Natural killer cell (primary cell): Measurements from ENCODE around the gene PCDHGA5. TPM values are rescaled to one million over a fixed set of nuclear protein-coding genes. Genes with fewer than 3 reads are reported as not detected.

ENCODE experiments used
- ATAC-seq, 3 donors: fragments of 150-1000 bp in 2 of 3; fragments of 200-7000 bp in 1 of 3; cut with Tn5 transposase; 1 replicate in 1 of 3; 2 replicates in 2 of 3; pipeline ENCODE4 v1.10.0; 2021; ENCODE audit warnings: mild to moderate bottlenecking in 2 of 3, moderate library complexity in 2 of 3
- DNase-seq, 2 donors: peaks; one replicate each; pipeline versions ENCODE4 v3.0.0 to v3.0.0-alpha.2; 2013 to 2021; ENCODE audit warnings: mixed read lengths in 1 of 2
- H3K27ac ChIP-seq: one replicate; pipeline ENCODE4 v1.5.1; 2013; ENCODE audit warnings: mild to moderate bottlenecking, low read length
- H3K27me3 ChIP-seq: one replicate; pipeline ENCODE4 v1.6.1; 2013; ENCODE audit warnings: low read length; ENCODE audit not compliant: control insufficient read depth, insufficient read depth
- H3K36me3 ChIP-seq: one replicate; pipeline ENCODE4 v1.6.1; 2013; ENCODE audit warnings: low read length; ENCODE audit not compliant: control insufficient read depth, insufficient read depth
- H3K4me1 ChIP-seq: one replicate; pipeline ENCODE4 v1.6.1; 2013; ENCODE audit warnings: low read length; ENCODE audit not compliant: control insufficient read depth, insufficient read depth
- H3K4me3 ChIP-seq: one replicate; pipeline ENCODE4 v1.5.1; 2013; ENCODE audit warnings: low read length
- H3K9me3 ChIP-seq: one replicate; pipeline ENCODE4 v1.6.1; 2013; ENCODE audit warnings: low read length; ENCODE audit not compliant: control insufficient read depth, insufficient read depth
- H3K27ac Mint-ChIP-seq, 2 donors: one replicate each; pipeline ENCODE4 v1.8.0; 2022; ENCODE audit warnings: mild to moderate bottlenecking in 2 of 2, mixed read lengths in 2 of 2, moderate library complexity in 1 of 2
- H3K27me3 Mint-ChIP-seq, 2 donors: one replicate each; pipeline ENCODE4 v1.8.0; 2022; ENCODE audit warnings: low read depth in 2 of 2, mixed read lengths in 2 of 2
- H3K36me3 Mint-ChIP-seq: one replicate; pipeline ENCODE4 v1.8.0; 2022; ENCODE audit warnings: mixed read lengths
- H3K4me1 Mint-ChIP-seq, 2 donors: one replicate each; pipeline ENCODE4 v1.8.0; 2022; ENCODE audit warnings: mixed read lengths in 2 of 2
- H3K4me3 Mint-ChIP-seq: one replicate; pipeline ENCODE4 v1.8.0; 2022; ENCODE audit warnings: mild to moderate bottlenecking, moderate library complexity, mixed read lengths
- H3K9me3 Mint-ChIP-seq, 2 donors: one replicate each; pipeline ENCODE4 v1.8.0; 2022; ENCODE audit warnings: mixed read lengths in 2 of 2
- WGBS: methylation state at CpG from one replicate; pipeline ENCODE4 v1.1.7; 2013; ENCODE audit warnings: missing lambda C conversion rate; ENCODE audit not compliant: insufficient coverage; 5-methylcytosine and 5-hydroxymethylcytosine counted together
- intact Hi-C: fragments of 100-400 bp; cut with micrococcal nuclease; formaldehyde crosslinking; loops from one replicate; pipeline ENCODE4 v1.14.2; 2022
- total RNA-seq, 4 donors: library from RNA; stranded (reverse); fragments of 120-200 nt in 1 of 4; gene quantifications; one replicate each; pipeline versions ENCODE4 v1.2.3 to v1.2.4, GENCODE V29; 2013 to 2022
- TF ChIP-seq, protein P1 (sequence below): fragments of 200-600 bp; IDR thresholded peaks from one replicate; pipeline ENCODE4 v1.8.0; 2022; ENCODE audit warnings: antibody characterized with exemption

PCDHGA5 gene
- total RNA-seq, 3 donors from 2014 or later (not counting 1 experiment from before 2014, with no cell fraction given): 0.12 to 0.30 (median 0.20) TPM

DNA sequence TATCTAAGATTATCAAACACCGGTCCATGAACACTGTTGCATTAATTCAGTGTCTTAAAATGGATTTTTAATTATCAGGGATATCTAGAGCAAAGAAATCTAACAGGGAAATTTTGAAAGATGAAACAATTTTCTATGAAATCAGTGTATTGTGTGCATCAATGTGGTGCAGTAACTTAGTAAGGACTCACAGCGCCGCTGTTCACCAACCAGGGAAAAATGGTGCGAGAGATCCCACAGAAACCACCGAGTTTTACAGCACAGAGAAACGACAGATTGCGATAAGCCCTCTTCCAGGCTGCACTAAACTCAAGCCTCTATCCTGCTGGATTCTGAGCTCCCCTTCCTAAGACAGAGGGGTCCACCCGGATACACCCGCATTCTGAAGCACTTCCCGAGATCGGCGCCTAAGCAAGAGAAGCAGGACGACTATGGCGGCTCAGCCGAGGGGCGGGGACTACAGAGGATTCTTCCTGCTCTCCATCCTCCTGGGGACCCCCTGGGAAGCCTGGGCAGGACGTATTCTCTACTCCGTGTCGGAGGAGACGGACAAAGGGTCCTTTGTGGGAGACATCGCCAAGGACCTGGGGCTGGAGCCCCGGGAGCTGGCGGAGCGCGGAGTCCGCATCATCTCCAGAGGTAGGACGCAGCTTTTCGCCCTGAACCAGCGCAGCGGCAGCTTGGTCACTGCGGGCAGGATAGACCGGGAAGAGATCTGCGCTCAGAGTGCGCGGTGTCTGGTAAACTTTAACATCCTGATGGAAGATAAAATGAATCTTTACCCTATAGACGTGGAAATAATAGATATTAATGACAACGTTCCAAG is 18.7 kb downstream of the PCDHGA5 start, which contains the start of gene PCDHGA7:
TSS of gene PCDHGA7 (plus strand) at position 274 of the 826 bp plus-strand sequence. CDS start at position 432, 158 bp downstream.
- H3K4me1 ChIP-seq: peaks cover 4% of the 10 kb centered on the region
- H3K27ac ChIP-seq: no peak within 1 kb of the TSS
- no peaks in the 10 kb centered on the region for H3K36me3 ChIP-seq
- intact Hi-C loops: no loop called here
- H3K4me1 Mint-ChIP-seq: peaks cover 0 to 8% of the 10 kb centered on the region in 2 donors
- H3K4me3 Mint-ChIP-seq: peak within 1 kb of the TSS; percentile 28
- 24% methylated on average over 37 of the region's 37 CpGs for WGBS
- no peaks in the 10 kb centered on the region for H3K36me3 Mint-ChIP-seq
- peaks cover 48% of the 10 kb centered on the region for H3K27me3 ChIP-seq
- DNase-seq (peak in 1 of 2 donors; percentile 12), ATAC-seq (peak in 2 of 3 donors; percentile 46 to 50)
- peak within 1 kb of the TSS; percentile 9 for H3K4me3 ChIP-seq
- peaks cover 0 to 3% of the 10 kb centered on the region in 2 donors for H3K9me3 Mint-ChIP-seq
- TF ChIP-seq, protein P1, sequence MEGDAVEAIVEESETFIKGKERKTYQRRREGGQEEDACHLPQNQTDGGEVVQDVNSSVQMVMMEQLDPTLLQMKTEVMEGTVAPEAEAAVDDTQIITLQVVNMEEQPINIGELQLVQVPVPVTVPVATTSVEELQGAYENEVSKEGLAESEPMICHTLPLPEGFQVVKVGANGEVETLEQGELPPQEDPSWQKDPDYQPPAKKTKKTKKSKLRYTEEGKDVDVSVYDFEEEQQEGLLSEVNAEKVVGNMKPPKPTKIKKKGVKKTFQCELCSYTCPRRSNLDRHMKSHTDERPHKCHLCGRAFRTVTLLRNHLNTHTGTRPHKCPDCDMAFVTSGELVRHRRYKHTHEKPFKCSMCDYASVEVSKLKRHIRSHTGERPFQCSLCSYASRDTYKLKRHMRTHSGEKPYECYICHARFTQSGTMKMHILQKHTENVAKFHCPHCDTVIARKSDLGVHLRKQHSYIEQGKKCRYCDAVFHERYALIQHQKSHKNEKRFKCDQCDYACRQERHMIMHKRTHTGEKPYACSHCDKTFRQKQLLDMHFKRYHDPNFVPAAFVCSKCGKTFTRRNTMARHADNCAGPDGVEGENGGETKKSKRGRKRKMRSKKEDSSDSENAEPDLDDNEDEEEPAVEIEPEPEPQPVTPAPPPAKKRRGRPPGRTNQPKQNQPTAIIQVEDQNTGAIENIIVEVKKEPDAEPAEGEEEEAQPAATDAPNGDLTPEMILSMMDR: no peak
- peaks cover 63 to 80% of the 10 kb centered on the region in 2 donors for H3K27me3 Mint-ChIP-seq
- peaks cover 26% of the 10 kb centered on the region for H3K9me3 ChIP-seq
- no peak within 1 kb of the TSS for H3K27ac Mint-ChIP-seq

DNA sequence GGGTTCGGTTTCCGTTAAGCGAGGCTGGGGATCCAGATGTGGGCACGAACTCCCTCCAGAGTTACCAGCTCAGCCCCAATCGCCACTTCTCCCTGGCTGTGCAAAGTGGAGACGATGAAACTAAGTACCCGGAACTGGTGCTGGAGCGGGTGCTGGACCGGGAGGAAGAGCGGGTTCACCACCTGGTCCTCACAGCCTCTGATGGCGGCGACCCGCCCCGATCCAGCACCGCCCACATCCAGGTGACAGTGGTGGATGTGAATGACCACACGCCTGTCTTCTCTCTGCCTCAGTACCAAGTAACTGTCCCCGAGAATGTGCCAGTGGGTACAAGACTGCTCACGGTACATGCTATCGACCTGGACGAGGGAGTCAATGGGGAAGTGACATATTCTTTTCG is 19.4 kb downstream of the PCDHGA5 start:
- peaks cover 0 to 3% of the 10 kb centered on the region in 2 donors for H3K9me3 Mint-ChIP-seq
- Histone ChIP-seq H3K36me3 (no peaks in the 10 kb centered on the region), H3K4me1 (peaks cover 4% of the 10 kb centered on the region), H3K27me3 (peaks cover 50% of the 10 kb centered on the region), H3K9me3 (peaks cover 27% of the 10 kb centered on the region), H3K4me3 (no peak overlapping the region), H3K27ac (no peak overlapping the region)
- no peak overlapping the region for H3K4me3 Mint-ChIP-seq
- intact Hi-C loops: no loop called here
- peaks cover 0 to 8% of the 10 kb centered on the region in 2 donors for H3K4me1 Mint-ChIP-seq
- H3K27ac Mint-ChIP-seq: no peak overlapping the region
- DNase-seq (no peak), ATAC-seq (no peak)
- 43% methylated on average over 21 of the region's 21 CpGs for WGBS
- H3K36me3 Mint-ChIP-seq: no peaks in the 10 kb centered on the region
- TF ChIP-seq, protein P1: no peak
- H3K27me3 Mint-ChIP-seq: peaks cover 65 to 80% of the 10 kb centered on the region in 2 donors

DNA sequence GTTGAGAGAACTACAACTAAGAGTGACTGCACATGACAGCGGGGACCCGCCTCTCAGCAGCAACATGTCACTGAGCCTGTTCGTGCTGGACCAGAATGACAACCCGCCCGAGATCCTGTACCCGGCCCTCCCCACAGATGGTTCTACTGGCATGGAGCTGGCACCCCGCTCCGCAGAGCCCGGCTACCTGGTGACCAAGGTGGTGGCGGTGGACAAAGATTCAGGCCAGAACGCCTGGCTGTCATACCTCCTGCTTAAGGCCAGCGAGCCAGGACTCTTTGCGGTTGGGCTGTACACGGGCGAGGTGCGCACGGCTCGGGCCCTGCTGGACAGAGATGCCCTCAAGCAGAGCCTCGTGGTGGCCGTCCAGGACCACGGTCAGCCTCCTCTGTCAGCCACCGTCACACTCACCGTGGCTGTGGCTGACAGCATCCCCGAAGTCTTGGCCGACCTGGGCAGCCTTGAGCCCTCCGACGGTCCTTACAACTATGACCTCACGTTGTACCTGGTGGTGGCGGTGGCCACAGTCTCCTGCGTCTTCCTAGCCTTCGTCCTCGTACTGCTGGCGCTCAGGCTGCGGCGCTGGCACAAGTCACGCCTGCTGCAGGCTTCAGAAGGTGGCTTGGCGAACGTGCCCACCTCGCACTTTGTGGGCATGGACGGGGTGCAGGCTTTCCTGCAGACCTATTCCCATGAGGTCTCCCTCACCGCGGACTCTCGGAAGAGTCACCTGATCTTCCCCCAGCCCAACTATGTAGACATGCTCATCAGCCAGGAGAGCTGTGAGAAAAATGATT is 20.7 kb downstream of the PCDHGA5 start:
- Mint-ChIP-seq H3K4me3 (no peak overlapping the region), H3K36me3 (no peaks in the 10 kb centered on the region), H3K27me3 (peaks cover 69 to 77% of the 10 kb centered on the region in 2 donors), H3K4me1 (peaks cover 0 to 8% of the 10 kb centered on the region in 2 donors), H3K27ac (no peak overlapping the region), H3K9me3 (peaks cover 0 to 3% of the 10 kb centered on the region in 2 donors)
- Histone ChIP-seq H3K4me3 (no peak overlapping the region), H3K4me1 (peaks cover 4% of the 10 kb centered on the region), H3K9me3 (peaks cover 36% of the 10 kb centered on the region), H3K27ac (no peak overlapping the region), H3K27me3 (peaks cover 51% of the 10 kb centered on the region), H3K36me3 (no peaks in the 10 kb centered on the region)
- TF ChIP-seq, protein P1: no peak
- no peak for DNase-seq
- intact Hi-C loops: loop anchor here (5.0 kb wide), 1 partner anchor 38 kb away; the partner anchor contains the start of gene PCDHGA11
- 49% methylated on average over 43 of the region's 43 CpGs for WGBS
- ATAC-seq: no peak
